OCI-LY3 (cell line): ENCODE results near the gene VIT.

Experiments used
- CTCF ChIP-seq: fragments of 200-600, 300-600 bp; sonication (generic); IDR thresholded peaks from 2 replicates; pipeline ENCODE4 v1.5.1; 2014; ENCODE audit warnings: antibody characterized with exemption, low read length, low read depth
- EZH2phosphoT487 ChIP-seq: fragments of 200-600 bp; shearing (Covaris generic); IDR thresholded peaks from 2 replicates; pipeline ENCODE4 v1.6.1; 2018; ENCODE audit warnings: antibody characterized with exemption, mixed run types, low read depth

- TF ChIP-seq CTCF (no peak), EZH2phosphoT487 (no peak)
Observed at GRCh38 chr2:36683002-36683401, 13.5 kb upstream of the VIT start.
